Measurements from ENCODE around the gene GOSR1.
"Not testable (repeated sequence)": the region's sequence is repeated elsewhere in the genome, so short reads cannot be mapped to it uniquely, and the experiment has no call there.

Gene GOSR1

DNA sequence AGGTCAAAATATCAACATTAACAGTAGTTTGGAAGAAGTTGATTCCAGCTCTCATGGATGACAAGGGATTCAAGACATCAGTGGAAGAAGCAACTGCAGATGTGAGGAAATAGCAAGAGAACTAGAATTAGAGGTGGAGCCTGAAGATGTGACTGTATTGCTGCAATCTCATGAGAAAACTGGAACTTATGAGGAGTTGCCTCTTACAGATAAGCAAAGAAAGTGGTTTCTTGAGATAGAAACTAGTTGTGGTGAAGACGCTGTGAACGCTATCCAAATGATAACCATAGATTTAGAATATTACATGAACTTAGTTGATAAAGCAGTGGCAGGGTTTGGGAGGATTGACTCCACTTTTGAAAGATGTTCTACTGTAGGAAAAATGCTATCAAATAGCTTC, 67.8 kb downstream of the GOSR1 start:
- no peak for DNase-seq (ENCODE audit: low read depth in 2 of 2)

DNA sequence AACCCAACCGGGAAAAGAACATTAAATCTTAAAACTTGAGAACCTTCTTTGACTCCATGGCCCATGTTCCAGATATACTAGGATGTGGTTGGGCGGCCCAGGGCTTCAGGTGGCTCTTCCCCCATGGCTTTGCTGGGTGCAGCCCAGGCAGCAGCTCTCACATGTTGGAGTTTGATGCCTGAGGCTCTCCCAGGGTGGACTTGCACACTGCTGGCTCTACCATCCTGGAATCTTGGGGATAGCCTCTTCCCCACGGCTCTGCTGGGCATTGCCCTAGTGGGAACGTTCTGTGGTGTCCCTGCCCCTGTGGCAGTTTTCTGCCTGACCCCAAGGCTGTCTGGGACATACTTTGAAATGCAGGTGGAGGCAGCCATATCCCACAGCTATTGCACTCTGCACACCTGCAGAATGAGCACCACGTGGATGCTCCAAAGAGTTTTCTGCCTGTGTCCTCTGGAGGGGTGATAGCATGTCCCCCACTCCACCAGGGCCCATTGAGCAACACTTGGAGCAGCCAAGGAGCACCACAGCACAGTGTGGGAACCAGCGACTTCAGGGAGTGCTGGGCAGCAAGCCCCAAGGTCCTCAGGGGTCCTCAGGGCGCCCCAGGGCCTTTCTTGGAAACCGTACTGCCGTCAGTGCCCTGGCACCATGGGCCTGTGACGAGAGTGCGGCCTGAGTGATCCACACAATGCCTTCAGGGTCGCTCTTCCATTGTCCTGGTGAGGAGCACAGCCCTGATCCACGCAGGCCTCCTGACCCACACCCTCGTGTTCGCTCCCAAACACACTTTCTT, 70.8 kb downstream of the GOSR1 start:
- DNase-seq (ENCODE audit: low read depth in 2 of 2) = no peak

DNA sequence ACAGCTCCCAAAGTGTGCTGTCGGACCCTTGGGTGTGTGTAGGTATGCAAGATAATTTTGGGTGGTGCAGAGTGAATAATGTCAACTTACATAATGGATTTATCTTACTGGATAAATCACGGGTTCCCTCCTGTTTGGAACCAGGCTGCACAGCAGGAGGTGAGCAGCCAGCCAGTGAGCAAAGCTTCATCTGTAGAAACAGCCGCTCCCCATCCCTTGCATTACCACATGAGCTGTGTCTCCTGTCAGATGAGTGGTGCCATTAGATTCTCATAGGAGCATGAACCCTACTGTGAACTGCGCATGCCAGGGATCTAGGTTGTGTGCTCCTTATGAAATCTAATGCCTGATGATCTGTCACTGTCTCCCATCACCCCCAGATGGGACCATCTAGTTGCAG, 72.0 kb downstream of the GOSR1 start:
- not testable (repeated sequence) for DNase-seq (ENCODE audit: low read depth in 2 of 2)

DNA sequence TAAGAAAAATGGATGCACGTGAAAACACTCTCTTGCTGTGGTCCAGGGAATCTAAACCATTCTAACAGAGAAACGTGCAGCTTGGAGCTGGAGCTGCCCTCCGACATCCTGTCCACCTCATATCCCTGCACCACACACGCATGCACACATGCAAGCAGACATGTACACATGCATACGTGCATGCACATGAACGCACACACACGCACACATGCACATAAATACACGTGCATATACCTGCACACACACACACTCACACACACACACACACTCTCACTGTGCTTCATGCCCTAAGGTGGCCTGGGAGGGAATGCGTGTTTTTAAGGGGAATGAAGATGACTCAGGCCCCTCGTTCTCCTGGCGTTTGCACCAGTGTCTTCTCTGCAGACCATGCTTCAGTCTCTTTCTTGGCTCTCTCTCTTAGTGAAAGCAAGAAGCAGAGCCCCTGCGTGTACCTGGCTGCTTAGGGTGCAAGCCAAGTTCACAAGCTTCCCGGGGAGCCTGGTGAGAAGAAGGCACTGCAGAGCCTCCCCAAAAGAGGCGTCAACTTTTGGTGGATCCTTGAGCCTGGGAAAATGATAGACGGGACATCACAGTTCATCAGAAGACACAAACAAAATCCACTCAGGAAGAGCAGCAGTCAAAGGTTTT, 72.8 kb downstream of the GOSR1 start:
- no peak for DNase-seq (ENCODE audit: low read depth in 2 of 2)

DNA sequence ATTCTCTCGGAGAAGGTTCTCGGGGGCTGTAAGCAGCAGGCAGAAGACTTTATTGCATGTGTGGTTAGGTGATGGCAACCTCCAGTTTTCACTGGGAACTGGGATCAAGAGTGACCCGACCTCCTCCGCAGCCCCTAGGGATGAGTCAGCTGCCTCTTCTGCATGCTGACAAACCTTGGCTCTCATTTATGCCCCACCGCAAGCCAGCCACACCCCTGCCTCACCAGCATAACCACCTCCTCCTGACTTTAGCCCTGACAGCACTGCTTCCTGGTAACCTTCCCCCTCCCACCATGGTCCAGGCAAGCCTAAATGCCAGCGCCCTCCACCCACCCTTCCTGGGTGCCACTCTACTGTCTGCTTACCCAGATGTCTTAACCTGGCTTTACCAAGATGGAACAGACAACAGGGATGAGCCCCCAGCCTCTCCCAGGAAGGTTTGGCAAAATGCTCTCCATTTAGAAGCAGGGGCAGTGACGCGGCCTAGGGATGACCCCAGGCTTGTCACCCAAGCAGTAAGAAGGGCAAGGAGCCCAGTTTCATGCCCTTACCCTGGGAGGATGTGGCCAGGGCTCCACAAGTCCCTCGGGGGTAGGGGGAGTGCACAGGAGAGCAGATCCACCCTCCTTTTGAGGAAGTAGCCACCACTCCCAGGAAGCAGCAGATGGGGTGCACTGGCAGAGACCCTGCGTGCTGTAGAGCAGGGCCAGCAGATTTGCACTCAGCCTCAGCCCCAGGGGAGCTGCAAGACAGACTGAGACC, 73.5 kb downstream of the GOSR1 start:
- no peak for DNase-seq (ENCODE audit: low read depth in 2 of 2)

DNA sequence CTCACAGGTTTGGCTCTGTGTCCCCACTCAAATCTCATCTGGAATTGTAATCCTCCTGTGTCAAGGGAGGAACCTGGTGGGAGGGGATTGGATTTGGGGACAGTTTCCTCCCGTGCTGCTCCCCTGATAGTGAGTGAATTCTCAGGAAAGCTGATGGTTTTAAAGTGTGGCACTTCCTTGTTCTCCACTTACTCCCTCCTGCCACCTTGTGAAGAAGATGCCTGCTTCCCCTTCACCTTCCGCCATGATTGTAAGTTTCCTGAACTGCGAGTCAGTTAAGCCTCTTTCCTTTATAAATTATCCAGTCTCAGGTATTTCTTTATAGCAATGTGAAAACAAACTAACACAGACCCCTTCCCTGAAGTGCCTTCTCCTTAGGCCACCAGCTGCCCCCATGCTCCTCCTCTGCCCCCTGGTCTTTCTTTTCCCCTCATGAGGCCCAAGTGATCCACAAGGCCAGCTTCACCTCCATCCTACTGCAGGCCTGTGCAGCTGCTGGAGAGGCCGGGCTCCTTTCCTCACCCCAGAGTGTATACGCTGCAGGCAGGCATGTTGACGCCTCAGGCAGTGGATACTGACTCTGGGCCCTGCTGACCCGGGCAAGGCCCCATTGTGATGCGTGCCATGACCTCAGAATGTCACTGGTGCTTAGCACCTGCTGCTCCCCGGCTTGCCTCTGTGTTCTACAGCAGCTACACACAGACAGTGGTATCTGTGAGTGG, 74.2 kb downstream of the GOSR1 start:
- not testable (repeated sequence) for DNase-seq (ENCODE audit: low read depth in 2 of 2)

DNA sequence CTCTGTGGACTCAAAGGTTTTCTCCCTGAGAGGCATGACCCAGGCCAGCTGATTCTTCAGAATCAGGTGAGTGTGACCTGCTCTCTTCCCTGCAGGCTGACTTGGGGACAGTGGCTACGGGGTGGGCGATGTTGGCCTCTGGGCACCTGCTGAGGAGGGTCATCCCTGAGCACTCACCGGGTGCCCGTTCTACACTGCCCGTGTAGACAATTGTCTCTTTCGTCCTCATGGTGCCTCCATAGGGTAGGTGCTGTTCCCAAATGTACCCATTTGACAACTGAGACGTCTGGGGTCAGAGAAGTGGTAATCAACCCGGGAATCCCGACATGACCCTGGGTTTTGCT, 74.8 kb downstream of the GOSR1 start:
- no peak for DNase-seq (ENCODE audit: low read depth in 2 of 2)

DNA sequence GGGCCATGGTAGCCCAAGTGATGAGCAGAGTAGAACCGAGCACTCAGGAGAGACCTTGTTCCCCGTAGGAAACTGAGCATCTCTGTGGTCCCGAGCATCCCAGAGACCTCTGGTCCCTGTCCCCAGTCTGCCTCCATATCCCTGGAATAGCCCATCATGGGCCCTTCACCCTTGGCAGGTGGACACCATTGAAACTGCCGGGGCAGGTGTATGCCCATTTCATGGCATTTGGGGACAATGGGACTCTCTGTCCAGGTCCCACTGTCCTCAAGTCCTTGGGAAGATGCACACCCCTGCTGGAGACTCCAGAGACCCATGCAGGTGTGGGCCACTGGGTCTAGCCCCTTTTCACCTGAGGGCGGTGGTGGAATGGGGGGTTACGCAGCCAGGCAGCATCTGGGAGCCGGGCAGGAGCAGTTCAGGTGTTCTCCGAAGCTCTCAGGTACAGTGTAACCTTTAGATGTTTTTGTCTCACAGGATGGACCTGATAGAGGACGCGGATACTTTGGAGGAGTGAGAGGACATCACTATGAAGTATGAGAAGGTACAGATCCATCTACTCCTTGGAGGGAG, 75.9 kb downstream of the GOSR1 start:
- DNase-seq (ENCODE audit: low read depth in 2 of 2) = no peak

DNA sequence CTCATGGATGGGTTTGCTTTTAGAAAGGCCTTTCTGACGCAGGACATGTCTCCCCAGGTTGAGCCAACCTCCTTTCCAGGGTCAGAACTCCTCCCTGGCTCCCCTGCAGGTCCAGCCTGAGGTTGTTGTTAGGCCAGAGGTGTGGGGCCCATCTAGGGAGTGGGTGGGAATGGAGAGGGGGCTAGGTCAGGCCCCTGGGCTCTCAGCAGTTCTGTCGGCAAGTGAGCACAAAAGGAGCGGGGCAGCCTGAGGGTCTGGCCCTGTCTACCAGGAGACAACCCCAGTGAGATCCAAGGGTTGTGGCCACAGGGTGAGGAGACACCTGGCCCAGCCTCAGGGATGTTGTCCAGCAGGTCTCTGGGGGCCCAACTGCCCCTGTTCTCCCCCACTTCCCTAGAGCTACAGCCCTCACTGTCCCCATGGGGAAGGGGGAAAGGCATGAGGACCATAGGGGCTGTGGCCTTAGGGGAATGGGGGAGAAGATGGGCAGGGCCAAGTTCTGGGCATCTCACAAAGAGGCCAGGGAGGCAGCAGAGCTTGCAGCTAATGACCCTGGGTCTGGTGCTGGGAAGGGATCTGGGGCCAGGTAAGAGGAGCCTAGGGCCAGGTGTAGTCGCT, 76.7 kb downstream of the GOSR1 start:
- not testable (repeated sequence) for DNase-seq (ENCODE audit: low read depth in 2 of 2)

DNA sequence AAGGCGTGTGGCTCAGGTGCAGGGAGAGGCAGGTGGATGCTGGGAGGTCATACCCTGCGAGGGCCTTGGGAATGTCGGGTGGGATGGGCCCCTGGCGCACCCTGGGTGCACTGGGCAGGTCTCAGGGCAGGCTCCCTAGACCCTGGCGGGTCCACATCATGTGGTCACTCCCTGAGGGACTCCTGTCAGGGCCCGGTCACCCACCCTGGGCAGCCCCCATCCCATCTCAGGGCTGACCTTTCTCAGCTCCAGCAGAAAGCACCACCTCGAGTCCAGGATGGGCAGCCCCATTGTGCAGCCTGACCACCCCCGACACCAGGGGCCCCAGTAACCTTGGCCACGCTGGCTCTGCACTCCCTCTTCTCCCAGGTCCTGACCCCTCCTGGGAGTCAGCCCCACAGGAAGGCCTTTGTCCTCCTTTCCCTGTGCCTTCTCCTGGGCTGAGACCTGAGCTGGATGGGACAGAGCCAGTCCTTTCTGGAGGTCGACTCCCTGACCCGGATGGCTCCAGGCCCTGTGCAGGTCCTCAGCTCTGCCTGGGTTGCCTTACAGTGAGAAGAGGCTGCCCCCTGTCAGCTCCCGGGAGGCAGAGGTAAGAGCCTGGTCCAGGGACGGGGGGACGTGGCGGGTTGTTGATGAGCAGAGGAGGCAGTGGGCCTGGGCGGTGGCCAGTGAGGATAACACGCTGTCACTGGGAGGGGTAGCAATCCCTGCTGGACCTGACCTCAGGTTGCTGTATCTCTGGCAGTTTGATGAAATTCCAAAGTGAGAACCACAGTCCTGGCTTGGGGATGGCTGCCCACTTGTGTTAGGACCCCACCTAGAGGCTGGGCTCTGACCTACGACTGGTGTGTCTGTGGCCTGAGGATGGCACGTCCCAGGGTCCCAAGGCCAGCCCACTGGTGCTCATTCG, 77.9 kb downstream of the GOSR1 start:
- DNase-seq (ENCODE audit: low read depth in 2 of 2) = no peak

DNA sequence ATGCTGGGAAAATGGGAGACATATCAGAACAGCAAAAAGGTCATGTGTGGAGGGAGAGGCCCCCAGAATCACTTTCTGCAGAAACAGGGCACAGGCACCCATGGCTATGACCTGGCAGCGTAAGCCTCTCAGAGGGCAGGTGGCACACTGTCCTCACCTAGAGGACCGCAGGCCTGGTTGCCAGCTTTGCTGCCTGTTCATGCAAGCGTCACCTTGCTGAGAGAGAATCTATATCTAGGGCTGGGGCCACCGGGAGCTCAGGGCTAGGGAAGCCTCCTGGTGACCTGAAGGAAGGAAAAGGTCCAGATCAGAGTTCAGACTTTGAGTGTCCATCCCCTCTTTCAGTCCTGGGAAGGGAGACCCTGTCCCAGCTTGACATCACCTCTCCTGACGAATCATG, 78.7 kb downstream of the GOSR1 start:
- no peak for DNase-seq (ENCODE audit: low read depth in 2 of 2)

DNA sequence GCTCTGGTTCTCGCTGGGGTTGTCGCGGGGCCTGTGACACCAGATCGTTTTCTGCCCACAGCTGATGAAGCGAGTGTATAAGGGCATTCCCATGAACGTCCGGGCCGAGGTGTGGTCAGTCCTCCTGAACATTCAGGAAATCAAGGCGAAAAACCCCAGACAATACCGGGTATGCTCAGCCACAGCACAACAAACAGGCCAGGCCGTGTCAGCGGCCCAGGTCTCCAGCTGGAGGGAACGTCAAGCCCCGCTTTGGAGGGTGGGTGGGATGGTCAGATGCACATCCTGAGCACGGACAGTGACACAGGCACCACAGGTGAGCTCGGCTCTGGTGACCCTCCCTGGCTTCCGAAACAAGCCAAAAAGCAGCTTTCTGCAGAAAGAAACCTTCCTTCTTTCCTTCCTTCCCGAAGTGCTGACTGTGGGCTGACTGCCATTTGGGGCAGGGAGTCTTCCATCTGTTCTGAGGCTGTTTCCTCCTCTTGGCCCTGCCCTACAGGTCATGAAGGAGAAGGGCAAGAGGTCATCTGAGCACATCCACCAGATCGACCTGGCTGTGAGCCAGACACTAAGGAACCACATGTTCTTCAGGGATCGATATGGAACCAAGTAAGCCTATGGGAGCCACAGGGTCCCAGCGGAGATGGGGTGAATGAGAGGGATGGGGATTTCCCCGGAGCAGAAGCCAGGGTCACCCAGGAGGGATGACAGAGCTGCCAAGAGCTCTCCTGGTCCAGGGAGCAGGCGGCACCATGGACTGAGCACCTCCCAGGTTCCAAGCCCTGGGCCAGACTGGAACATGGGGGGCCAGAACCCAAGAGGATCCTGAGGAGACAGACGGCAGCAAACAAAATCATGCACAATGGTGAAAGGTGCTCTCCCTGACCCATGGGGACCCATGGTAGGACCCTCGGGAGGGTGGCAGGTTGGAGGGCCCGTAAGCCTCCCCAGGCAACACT, 79.4 kb downstream of the GOSR1 start:
- DNase-seq (ENCODE audit: low read depth in 2 of 2) = no peak

DNA sequence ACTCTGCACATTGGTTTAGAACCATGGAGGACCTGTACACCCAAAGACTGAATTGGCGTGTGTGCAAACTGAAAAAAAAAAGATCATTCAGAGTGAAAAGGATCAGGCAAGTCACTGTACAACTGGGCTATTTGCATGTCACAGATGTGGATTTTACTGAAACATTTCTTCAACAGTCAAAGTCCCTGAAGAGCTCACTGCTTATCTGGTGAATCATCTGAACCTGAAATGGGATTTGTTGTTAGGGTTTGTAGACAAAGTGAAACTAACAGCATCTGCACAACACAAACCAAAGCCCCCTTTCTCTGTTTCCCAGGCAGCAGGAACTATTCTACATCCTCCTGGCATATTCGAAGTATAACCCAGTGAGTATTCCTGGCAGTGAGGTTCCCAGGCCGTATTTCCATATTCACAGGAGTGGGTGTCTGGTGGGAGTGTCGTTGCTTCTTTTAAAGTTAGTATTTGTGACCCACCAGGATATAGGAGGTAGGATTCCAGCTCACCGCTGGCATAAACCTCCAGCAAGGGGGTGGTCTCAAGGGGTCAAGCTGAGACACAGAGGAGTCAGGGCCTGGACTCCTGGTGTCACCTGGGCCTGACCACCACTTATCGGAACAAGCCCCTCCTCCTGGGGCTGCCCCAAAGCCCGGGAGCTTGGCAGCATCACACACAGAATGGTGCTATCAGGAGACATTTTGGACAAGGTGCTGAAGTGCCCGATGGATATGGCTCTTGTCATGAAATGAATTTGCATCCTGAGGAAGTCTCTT, 80.9 kb downstream of the GOSR1 start:
- no peak for DNase-seq (ENCODE audit: low read depth in 2 of 2)

DNA sequence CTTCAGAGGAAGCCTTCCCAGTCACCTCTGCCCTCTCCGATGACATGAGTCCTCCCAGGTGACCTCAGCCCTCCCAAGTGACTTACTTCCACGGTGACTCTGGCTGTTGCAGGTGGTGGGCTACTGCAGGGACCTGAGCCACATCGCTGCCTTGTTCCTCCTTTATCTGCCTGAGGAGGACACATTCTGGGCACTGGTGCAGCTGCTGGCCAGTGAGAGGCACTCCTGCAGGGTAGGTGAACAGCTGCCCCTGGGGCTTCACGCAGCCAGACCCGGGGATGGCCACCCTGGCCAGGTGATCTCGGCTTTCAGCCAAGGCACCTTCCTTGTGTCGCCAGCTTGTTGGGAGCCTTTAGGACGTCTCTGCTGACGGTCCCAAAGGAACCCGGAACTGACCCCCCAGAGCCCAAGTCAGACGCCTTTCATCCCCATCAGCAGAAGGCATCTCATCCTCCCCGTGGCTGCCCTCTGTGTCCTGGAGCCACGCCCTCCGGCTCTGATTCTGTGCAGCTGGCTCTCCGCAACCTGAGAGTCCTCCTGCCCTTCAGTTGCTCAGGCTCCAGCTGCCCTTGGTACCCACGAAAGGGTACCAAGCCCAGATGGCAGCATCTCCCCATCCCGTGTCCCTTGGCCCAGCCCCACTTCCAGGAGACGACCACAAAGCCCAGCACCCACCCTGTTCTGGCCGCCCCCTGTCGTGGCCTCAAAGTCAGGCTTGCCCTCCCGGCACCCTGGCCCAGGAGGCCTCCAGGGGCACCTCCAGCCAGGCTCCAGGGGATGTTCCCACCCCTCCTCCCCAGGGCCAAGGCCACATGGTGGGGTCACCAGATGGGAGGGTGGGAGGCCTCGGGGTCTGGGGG, 81.7 kb downstream of the GOSR1 start:
- no peak for DNase-seq (ENCODE audit: low read depth in 2 of 2)

DNA sequence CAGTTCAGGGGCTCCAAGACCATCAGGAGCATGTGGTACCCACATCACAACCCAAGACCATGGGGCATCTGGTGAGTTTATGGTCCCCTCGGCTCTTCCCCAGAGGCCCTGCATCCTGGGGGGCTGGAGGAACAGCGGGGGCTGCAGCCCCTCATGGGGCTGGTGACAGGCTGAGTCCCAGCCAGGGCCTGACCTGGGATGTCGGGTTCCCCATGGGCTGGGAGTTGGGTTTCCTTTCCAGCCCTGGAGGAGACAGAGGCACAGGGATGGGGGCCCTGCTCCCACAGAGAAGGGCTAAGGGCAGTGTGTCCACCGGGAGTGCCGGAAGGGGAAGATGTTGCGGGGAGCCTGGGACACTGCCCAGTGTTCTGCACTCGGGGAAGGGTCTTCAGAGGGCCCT, 82.4 kb downstream of the GOSR1 start:
- no peak for DNase-seq (ENCODE audit: low read depth in 2 of 2)

DNA sequence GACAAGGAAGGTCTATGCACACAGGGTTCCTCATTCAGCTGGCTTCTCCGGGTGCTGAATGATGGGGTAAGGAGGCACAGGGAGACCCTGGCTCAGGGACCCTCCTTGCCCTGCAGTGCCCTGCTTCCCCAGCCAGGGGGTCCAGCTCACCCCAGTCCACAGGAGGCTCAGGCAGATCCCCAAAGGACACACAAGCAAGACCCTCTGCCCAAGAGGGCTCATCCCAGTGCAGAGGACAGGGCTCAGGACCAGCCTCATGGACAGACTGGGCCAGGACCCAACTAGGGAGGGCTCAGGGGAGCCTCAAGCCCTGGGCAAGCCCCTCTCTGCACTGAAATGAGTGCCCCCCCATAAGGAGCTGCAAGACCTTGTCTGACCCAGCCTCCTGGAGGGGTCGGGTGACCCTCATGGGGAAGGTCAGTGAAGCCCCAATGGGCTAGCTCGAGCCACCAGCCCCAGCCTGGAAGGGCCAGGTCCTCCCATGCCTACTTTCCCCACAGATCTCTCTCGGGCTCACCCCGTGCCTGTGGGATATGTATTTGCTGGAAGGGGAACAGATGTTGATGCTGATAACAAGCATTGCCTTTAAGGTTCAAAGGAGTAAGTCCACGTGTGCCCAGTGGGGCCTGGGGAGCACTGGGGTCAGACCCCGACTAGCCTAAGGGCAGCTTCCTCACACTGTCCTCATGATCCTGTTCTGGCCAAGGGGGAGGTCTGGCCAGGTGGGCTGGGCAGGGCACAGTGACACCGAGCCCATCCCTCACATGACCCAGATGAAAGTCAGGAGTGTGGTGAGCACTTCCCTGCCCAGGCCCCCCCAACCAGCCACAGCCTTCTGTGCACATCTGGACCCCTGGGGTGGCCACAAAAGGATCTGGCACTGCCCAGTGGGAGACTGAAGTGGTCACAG, 83.2 kb downstream of the GOSR1 start:
- not testable (repeated sequence) for DNase-seq (ENCODE audit: low read depth in 2 of 2)

All from stimulated activated CD4-positive, alpha-beta T cell treated with anti-CD3 and anti-CD28 coated beads, Interleukin-1b, Interleukin-23, amount 100 ng/mL, for 4 hours (primary cell).